ENCODE measurements around the gene FGF14.
A peak's percentile ranks its signal among the peaks of the same experiment; 100 is the strongest.

Gene FGF14

DNA sequence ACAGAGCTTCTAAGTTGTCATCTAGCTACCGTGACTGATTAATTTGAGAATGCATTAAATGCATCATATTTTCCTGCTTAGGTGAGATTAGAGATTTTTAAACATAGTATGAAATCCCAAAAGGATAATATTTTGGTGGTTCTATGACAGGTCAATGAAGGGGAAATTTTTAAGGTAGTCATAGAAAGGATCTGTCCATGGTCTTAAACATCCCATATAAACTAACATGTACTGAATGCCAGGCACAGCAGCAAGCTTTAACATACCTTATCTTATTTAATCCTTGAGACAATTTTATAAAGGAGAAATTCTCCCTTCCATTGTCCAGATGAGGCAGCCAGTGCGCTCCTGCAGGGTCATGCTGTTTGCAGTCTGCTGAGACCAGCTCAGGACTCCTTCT is 466.0 kb downstream of the FGF14 start:
- peaks cover 0 to 1% (median 0%) of the 10 kb centered on the region in 5 experiments for H3K27me3 ChIP-seq (replicated peaks in 2 of 5; ENCODE audit: control insufficient read depth in 4 of 5, insufficient read depth in 5 of 5, low read length in 4 of 5)
- WGBS (ENCODE audit: insufficient coverage) = 100% methylated on average over 1 of the region's 2 CpGs
- no peak overlapping the region for H3K27ac ChIP-seq (ENCODE audit: insufficient read depth in 1 of 2, low read depth in 1 of 2, low read length in 2 of 2, poor library complexity in 1 of 2, severe bottlenecking in 2 of 2)
- no peaks in the 10 kb centered on the region for H3K36me3 ChIP-seq (ENCODE audit: control insufficient read depth in 4 of 4, insufficient read depth in 4 of 4, low read length in 3 of 4)
- H3K4me3 ChIP-seq (ENCODE audit: control insufficient read depth in 1 of 7, extremely low read depth in 1 of 7, insufficient read depth in 4 of 7, low read depth in 2 of 7, low read length in 6 of 7) = no peak overlapping the region
- H3K4me1 ChIP-seq (ENCODE audit: control extremely low read depth in 1 of 4, control insufficient read depth in 4 of 4, insufficient read depth in 4 of 4, low read length in 3 of 4) = no peaks in the 10 kb centered on the region
- POLR2A ChIA-PET = no interaction called here
- CTCF ChIA-PET = no interaction called here
- H3K9me3 ChIP-seq (ENCODE audit: control extremely low read depth in 1 of 5, control insufficient read depth in 4 of 5, insufficient read depth in 2 of 5, low read depth in 1 of 5, low read length in 4 of 5) = no peaks in the 10 kb centered on the region
- no peak for DNase-seq

DNA sequence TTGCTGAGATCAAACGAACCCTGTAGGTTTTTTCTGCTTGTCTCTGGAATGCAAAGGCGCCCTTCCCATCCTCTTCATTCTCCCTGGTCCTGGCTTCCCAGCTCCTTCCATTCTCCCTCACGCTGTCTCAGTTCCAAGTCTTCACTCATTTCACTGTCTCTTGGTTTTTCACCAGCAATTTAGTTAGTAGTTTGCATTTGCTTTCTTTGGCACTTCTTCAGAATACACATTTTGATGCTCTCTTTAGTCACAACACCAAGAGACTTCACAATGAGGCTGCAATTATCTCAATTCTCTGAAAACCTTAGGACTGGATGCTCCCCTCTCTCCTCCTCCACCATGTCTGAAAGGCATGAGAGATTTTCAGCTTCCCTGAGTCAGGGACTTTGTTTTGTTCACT is 470.7 kb downstream of the FGF14 start:
- 80% methylated on average over 2 of the region's 3 CpGs for WGBS (ENCODE audit: insufficient coverage)
- no peaks in the 10 kb centered on the region for H3K9me3 ChIP-seq (ENCODE audit: control extremely low read depth in 1 of 5, control insufficient read depth in 4 of 5, insufficient read depth in 2 of 5, low read depth in 1 of 5, low read length in 4 of 5)
- H3K36me3 ChIP-seq (ENCODE audit: control insufficient read depth in 4 of 4, insufficient read depth in 4 of 4, low read length in 3 of 4) = no peaks in the 10 kb centered on the region
- no peak overlapping the region for H3K27ac ChIP-seq (ENCODE audit: insufficient read depth in 1 of 2, low read depth in 1 of 2, low read length in 2 of 2, poor library complexity in 1 of 2, severe bottlenecking in 2 of 2)
- H3K4me1 ChIP-seq (ENCODE audit: control extremely low read depth in 1 of 4, control insufficient read depth in 4 of 4, insufficient read depth in 4 of 4, low read length in 3 of 4) = no peaks in the 10 kb centered on the region
- no peak for DNase-seq
- CTCF ChIA-PET = no interaction called here
- peaks cover 0 to 1% (median 0%) of the 10 kb centered on the region in 5 experiments for H3K27me3 ChIP-seq (replicated peaks in 2 of 5; ENCODE audit: control insufficient read depth in 4 of 5, insufficient read depth in 5 of 5, low read length in 4 of 5)
- POLR2A ChIA-PET = no interaction called here
- H3K4me3 ChIP-seq (ENCODE audit: control insufficient read depth in 1 of 7, extremely low read depth in 1 of 7, insufficient read depth in 4 of 7, low read depth in 2 of 7, low read length in 6 of 7) = no peak overlapping the region

DNA sequence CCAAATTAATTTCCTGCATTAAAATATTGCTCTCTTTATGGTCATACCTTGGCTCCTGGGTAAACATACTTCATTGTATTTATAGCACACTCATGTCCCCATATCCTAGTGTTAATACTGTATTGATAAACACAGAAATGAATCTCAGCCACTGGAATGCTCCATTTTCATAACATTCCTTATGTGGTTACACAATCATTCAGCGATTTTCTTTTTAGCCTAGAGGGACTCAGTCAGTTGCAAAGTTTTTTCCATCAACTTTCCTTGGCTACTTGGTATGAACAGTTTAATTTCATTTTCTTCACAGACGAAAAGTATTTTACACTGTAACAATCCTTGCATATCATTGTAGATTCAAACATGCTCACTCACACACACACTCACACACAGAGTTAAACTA is 471.5 kb downstream of the FGF14 start:
- WGBS (ENCODE audit: insufficient coverage) = 89% methylated on average over 2 of the region's 2 CpGs
- ChIA-PET CTCF (no interaction called here), POLR2A (no interaction called here)
- Histone ChIP-seq H3K4me1 (ENCODE audit: control extremely low read depth in 1 of 4, control insufficient read depth in 4 of 4, insufficient read depth in 4 of 4, low read length in 3 of 4) (no peaks in the 10 kb centered on the region), H3K36me3 (ENCODE audit: control insufficient read depth in 4 of 4, insufficient read depth in 4 of 4, low read length in 3 of 4) (no peaks in the 10 kb centered on the region), H3K27ac (ENCODE audit: insufficient read depth in 1 of 2, low read depth in 1 of 2, low read length in 2 of 2, poor library complexity in 1 of 2, severe bottlenecking in 2 of 2) (no peak overlapping the region), H3K4me3 (ENCODE audit: control insufficient read depth in 1 of 7, extremely low read depth in 1 of 7, insufficient read depth in 4 of 7, low read depth in 2 of 7, low read length in 6 of 7) (no peak overlapping the region), H3K9me3 (ENCODE audit: control extremely low read depth in 1 of 5, control insufficient read depth in 4 of 5, insufficient read depth in 2 of 5, low read depth in 1 of 5, low read length in 4 of 5) (no peaks in the 10 kb centered on the region), H3K27me3 (replicated peaks in 2 of 5; ENCODE audit: control insufficient read depth in 4 of 5, insufficient read depth in 5 of 5, low read length in 4 of 5) (peaks cover 0 to 1% (median 0%) of the 10 kb centered on the region in 5 experiments)
- DNase-seq = no peak

DNA sequence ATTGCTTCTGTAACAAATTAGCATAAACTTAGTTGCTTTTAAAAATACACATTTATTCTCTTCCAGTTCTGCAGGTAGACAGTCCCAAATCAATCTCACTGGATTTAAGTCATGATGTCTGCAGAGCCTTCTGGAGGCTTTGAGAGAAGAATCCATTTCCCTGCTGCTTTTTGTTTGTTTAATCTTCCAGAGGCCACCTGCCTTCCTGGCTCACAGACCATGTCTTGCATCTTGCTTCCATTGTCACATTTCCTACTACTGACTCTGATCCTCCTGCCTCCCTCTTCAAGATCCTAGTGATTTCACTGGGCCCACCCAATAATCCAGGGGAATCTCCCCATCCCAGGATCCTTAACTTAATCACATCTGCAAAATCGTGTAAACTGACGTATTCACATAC is 476.1 kb downstream of the FGF14 start:
- H3K4me1 ChIP-seq (ENCODE audit: control extremely low read depth in 1 of 4, control insufficient read depth in 4 of 4, insufficient read depth in 4 of 4, low read length in 3 of 4) = no peaks in the 10 kb centered on the region
- no peak for DNase-seq
- 80% methylated on average over 1 of the region's 2 CpGs for WGBS (ENCODE audit: insufficient coverage)

DNA sequence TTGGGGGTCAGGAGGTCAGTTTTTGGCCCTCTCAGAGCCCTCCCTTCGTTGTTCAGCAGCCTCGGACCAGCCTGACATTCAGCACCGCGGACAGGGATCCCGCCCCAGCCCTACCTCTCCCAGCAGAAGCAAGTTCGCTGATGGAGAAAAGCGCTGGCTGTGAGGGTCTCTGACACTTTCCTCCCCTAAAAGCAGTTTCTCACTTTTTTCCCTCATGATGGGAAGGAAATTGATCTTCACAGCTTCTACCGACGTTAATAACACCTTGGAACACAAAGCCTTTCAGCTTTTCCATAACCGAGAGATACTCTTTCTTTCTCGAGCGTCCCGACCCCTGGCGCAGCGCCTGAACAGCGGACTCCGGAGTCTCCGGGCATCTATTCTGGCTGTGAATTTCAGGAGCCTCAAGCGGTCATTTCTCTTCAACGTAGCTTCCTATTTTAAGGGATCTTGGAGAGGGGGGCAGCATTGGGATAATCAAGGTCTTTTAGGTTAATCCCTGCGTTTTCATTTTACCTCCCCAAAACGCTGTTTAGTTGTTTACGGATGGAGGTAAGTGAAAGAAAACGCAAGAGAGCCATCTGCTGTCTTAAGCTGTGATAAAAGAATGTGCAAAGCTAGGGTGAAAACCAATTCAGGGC is 482.2 kb downstream of the FGF14 start:
- ChIA-PET POLR2A (no interaction called here), CTCF (no interaction called here)
- H3K27ac ChIP-seq (ENCODE audit: insufficient read depth in 1 of 2, low read depth in 1 of 2, low read length in 2 of 2, poor library complexity in 1 of 2, severe bottlenecking in 2 of 2) = no peak overlapping the region
- H3K9me3 ChIP-seq (ENCODE audit: control extremely low read depth in 1 of 5, control insufficient read depth in 4 of 5, insufficient read depth in 2 of 5, low read depth in 1 of 5, low read length in 4 of 5) = no peaks in the 10 kb centered on the region
- no peak overlapping the region for H3K4me3 ChIP-seq (ENCODE audit: control insufficient read depth in 1 of 7, extremely low read depth in 1 of 7, insufficient read depth in 4 of 7, low read depth in 2 of 7, low read length in 6 of 7)
- H3K4me1 ChIP-seq (ENCODE audit: control extremely low read depth in 1 of 4, control insufficient read depth in 4 of 4, insufficient read depth in 4 of 4, low read length in 3 of 4) = peaks cover 0 to 3% (median under 1%) of the 10 kb centered on the region in 4 experiments
- WGBS (ENCODE audit: insufficient coverage) = 4% methylated on average over 21 of the region's 24 CpGs
- H3K27me3 ChIP-seq (replicated peaks in 2 of 5; ENCODE audit: control insufficient read depth in 4 of 5, insufficient read depth in 5 of 5, low read length in 4 of 5) = peaks cover 18 to 76% (median 46%) of the 10 kb centered on the region in 5 experiments
- H3K36me3 ChIP-seq (ENCODE audit: control insufficient read depth in 4 of 4, insufficient read depth in 4 of 4, low read length in 3 of 4) = no peaks in the 10 kb centered on the region
- DNase-seq = peak in 1 of 3 donors; percentile 7

More for the DNA sequence above, 476.1 kb downstream of the FGF14 start:
- CTCF ChIA-PET = no interaction called here
- no peaks in the 10 kb centered on the region for H3K9me3 ChIP-seq (ENCODE audit: control extremely low read depth in 1 of 5, control insufficient read depth in 4 of 5, insufficient read depth in 2 of 5, low read depth in 1 of 5, low read length in 4 of 5)
- no peak overlapping the region for H3K4me3 ChIP-seq (ENCODE audit: control insufficient read depth in 1 of 7, extremely low read depth in 1 of 7, insufficient read depth in 4 of 7, low read depth in 2 of 7, low read length in 6 of 7)
- POLR2A ChIA-PET = no interaction called here
- peaks cover 4 to 16% (median 5%) of the 10 kb centered on the region in 5 experiments for H3K27me3 ChIP-seq (replicated peaks in 2 of 5; ENCODE audit: control insufficient read depth in 4 of 5, insufficient read depth in 5 of 5, low read length in 4 of 5)
- no peaks in the 10 kb centered on the region for H3K36me3 ChIP-seq (ENCODE audit: control insufficient read depth in 4 of 4, insufficient read depth in 4 of 4, low read length in 3 of 4)
- H3K27ac ChIP-seq (ENCODE audit: insufficient read depth in 1 of 2, low read depth in 1 of 2, low read length in 2 of 2, poor library complexity in 1 of 2, severe bottlenecking in 2 of 2) = no peak overlapping the region

DNA sequence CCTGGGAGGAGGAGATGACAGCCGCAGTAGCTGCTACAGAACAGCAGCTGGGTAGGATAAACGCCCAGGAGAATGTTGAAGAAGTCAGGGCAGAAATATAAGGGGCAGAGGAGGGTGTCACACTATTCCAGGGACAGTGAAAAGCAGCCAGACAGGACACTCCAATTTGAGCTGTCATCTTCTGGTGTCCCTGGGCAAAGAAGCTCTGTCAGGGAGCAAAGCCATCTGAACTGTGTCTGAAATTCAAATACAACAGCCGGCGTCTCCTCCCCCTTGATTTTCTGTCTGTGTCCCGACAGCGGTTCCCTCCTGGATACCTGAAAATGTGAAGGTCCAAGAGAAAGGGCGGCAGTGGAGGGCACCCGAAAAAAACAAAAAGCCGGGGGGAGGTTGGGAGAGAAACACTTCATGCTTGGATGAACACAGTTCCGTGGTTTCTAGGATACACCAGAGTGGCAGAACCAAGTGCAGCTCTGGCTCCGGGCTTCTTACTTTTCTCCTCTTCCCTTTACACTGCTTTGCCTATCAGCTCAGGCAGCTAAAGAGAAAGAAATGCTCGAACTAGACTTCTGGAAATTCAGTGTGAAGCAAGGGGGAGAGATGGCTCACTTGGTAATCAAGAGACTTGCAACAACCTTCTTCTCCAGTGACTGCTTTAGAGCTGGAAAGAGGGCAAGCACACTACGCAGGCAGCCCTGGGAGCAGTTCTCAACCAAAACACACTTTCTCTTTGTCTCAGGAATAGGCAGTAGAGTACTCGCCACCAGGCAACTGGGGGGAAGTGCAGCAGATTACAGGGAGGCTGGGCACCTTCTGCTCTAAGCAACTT is 483.8 kb downstream of the FGF14 start:
- Histone ChIP-seq H3K4me1 (ENCODE audit: control extremely low read depth in 1 of 4, control insufficient read depth in 4 of 4, insufficient read depth in 4 of 4, low read length in 3 of 4) (peaks cover 0 to 3% (median under 1%) of the 10 kb centered on the region in 4 experiments), H3K4me3 (ENCODE audit: control insufficient read depth in 1 of 7, extremely low read depth in 1 of 7, insufficient read depth in 4 of 7, low read depth in 2 of 7, low read length in 6 of 7) (no peak overlapping the region), H3K27ac (ENCODE audit: insufficient read depth in 1 of 2, low read depth in 1 of 2, low read length in 2 of 2, poor library complexity in 1 of 2, severe bottlenecking in 2 of 2) (no peak overlapping the region), H3K36me3 (ENCODE audit: control insufficient read depth in 4 of 4, insufficient read depth in 4 of 4, low read length in 3 of 4) (no peaks in the 10 kb centered on the region), H3K9me3 (ENCODE audit: control extremely low read depth in 1 of 5, control insufficient read depth in 4 of 5, insufficient read depth in 2 of 5, low read depth in 1 of 5, low read length in 4 of 5) (no peaks in the 10 kb centered on the region), H3K27me3 (replicated peaks in 2 of 5; ENCODE audit: control insufficient read depth in 4 of 5, insufficient read depth in 5 of 5, low read length in 4 of 5) (peaks cover 18 to 88% (median 46%) of the 10 kb centered on the region in 5 experiments)
- no peak for DNase-seq
- POLR2A ChIA-PET = no interaction called here
- 6% methylated on average over 9 of the region's 14 CpGs for WGBS (ENCODE audit: insufficient coverage)
- CTCF ChIA-PET = no interaction called here

DNA sequence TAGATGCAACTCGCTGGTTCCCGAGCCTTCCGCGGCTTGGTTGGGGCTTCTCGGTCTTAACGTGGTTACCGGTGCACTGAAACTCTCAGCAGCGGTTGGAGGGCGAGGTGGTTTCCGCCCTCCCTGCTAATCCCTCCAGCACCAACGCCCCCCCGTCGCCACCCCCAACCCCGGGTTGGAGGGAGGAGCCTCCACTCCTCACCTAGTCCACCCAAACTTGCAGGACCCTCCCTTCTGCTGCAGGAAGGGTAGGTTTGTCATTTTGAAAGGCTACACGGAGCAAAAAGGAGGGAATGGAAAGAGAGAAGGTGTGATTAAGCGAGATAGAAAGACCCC is 484.4 kb downstream of the FGF14 start:
- 1% methylated on average over 10 of the region's 16 CpGs for WGBS (ENCODE audit: insufficient coverage)
- POLR2A ChIA-PET = no interaction called here
- CTCF ChIA-PET = no interaction called here

More for the DNA sequence above, 484.4 kb downstream of the FGF14 start:
- Histone ChIP-seq H3K27me3 (replicated peaks in 2 of 5; ENCODE audit: control insufficient read depth in 4 of 5, insufficient read depth in 5 of 5, low read length in 4 of 5) (peaks cover 18 to 89% (median 46%) of the 10 kb centered on the region in 5 experiments), H3K36me3 (ENCODE audit: control insufficient read depth in 4 of 4, insufficient read depth in 4 of 4, low read length in 3 of 4) (no peaks in the 10 kb centered on the region), H3K4me3 (ENCODE audit: control insufficient read depth in 1 of 7, extremely low read depth in 1 of 7, insufficient read depth in 4 of 7, low read depth in 2 of 7, low read length in 6 of 7) (no peak overlapping the region), H3K4me1 (ENCODE audit: control extremely low read depth in 1 of 4, control insufficient read depth in 4 of 4, insufficient read depth in 4 of 4, low read length in 3 of 4) (peaks cover 0 to 3% (median under 1%) of the 10 kb centered on the region in 4 experiments), H3K27ac (ENCODE audit: insufficient read depth in 1 of 2, low read depth in 1 of 2, low read length in 2 of 2, poor library complexity in 1 of 2, severe bottlenecking in 2 of 2) (no peak overlapping the region), H3K9me3 (ENCODE audit: control extremely low read depth in 1 of 5, control insufficient read depth in 4 of 5, insufficient read depth in 2 of 5, low read depth in 1 of 5, low read length in 4 of 5) (no peaks in the 10 kb centered on the region)
- DNase-seq = no peak
